ENCODE results near the gene TMEM121.
A peak's percentile ranks its signal among the peaks of the same experiment; 100 is the strongest.
"Not testable (repeated sequence)": the region's sequence is repeated elsewhere in the genome, so short reads cannot be mapped to it uniquely, and the experiment has no call there.

TMEM121 gene

DNA sequence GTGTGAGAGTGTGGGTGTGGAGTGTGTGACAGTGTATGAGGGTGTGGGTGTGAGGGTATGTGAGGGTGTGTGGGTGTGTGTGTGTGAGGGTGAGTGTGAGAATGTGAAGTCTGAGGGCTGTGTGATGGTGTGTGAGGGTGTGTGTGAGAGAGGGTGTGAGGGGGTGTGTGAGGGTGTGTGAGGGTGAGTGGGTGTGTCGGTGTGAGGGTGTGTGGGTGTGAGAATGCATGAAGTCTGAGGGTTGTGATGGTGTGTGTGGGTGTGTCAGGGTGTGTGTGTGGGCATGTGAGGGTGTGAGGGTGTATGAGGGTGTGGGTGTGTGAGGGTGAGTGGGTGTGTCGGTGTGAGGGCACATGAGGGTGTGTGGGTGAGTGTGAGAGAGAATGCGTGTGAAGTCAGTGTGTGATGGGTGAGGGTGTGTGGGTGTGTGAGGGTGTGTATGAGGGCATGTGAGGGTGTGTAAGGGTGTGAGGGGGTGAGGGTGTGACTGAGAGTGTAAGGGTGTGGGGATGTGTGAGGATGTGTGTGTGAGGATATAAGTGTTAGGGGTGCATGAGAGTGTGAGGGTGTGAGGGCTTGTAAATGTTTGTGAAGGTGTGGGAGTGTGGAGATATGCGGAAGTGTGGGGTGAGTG lies 36.4 kb downstream of the TMEM121 start:
- Mint-ChIP-seq H3K4me3 (no peak overlapping the region), H3K36me3 (ENCODE audit: insufficient read depth) (no peaks in the 10 kb centered on the region), H3K27ac (peak overlapping the region; percentile 37 to 92), H3K27me3 (peaks cover 0 to 2% of the 10 kb centered on the region in 2 donors), H3K4me1 (ENCODE audit: low read depth in 2 of 2) (peaks cover 6 to 8% of the 10 kb centered on the region in 2 donors), H3K9me3 (peaks cover 0 to 3% of the 10 kb centered on the region in 2 donors)
- ATAC-seq (replicated peaks) (no peak), DNase-seq (no peak)

DNA sequence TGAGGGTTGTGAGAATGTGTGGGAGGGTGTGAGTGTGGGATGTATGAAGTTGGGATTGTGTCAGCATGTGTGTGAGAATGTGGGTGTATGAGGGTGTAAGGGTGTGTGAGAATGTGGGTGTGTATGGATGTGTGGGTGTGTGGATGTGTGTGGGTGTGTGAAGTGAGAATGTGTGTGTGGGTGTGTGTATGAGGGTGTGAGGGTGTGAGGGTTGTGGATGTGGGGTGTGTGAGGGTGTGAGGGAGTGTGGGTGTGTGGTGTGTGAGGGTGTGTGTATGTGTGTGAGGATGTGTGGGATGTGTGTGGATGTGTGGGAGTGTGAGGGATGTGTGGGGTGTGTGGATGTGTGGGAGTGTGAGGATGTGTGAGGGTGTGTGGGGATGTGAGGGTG lies 37.0 kb downstream of the TMEM121 start:
- Mint-ChIP-seq H3K4me1 (ENCODE audit: low read depth in 2 of 2) (peaks cover 7 to 8% of the 10 kb centered on the region in 2 donors), H3K4me3 (no peak overlapping the region)

DNA sequence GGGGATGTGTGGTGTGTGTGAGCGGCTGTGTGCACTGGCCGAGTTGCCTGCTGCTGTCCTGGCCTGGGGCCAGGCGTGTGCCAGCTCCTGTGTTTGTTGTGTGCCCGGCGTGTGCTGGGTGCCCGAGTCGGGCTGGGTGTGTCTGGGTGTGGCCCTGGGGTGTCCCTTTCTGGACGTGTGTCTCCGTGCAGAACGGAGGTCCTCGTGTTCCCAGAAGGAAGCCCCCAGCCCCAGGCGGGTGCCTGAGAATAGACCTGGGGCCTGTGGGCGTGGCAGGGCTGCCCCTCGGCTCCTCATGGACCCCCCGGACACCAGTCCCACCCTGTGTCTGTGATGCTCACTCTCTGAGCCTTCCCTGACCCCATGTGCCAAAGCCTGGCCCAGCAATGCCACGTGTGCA lies 38.2 kb downstream of the TMEM121 start:
- H3K27ac Mint-ChIP-seq; ATAC-seq (replicated peaks); H3K9me3 Mint-ChIP-seq; H3K4me1 Mint-ChIP-seq (ENCODE audit: low read depth in 2 of 2); H3K27me3 Mint-ChIP-seq; H3K36me3 Mint-ChIP-seq (ENCODE audit: insufficient read depth); H3K4me3 Mint-ChIP-seq; DNase-seq: not testable (repeated sequence)

More for the DNA sequence above, 37.0 kb downstream of the TMEM121 start:
- Mint-ChIP-seq H3K36me3 (ENCODE audit: insufficient read depth) (no peaks in the 10 kb centered on the region), H3K27me3 (no peaks in the 10 kb centered on the region), H3K9me3 (peaks cover 0 to 3% of the 10 kb centered on the region in 2 donors), H3K27ac (peak overlapping the region; percentile 37 to 92)
- DNase-seq (no peak), ATAC-seq (replicated peaks) (no peak)

DNA sequence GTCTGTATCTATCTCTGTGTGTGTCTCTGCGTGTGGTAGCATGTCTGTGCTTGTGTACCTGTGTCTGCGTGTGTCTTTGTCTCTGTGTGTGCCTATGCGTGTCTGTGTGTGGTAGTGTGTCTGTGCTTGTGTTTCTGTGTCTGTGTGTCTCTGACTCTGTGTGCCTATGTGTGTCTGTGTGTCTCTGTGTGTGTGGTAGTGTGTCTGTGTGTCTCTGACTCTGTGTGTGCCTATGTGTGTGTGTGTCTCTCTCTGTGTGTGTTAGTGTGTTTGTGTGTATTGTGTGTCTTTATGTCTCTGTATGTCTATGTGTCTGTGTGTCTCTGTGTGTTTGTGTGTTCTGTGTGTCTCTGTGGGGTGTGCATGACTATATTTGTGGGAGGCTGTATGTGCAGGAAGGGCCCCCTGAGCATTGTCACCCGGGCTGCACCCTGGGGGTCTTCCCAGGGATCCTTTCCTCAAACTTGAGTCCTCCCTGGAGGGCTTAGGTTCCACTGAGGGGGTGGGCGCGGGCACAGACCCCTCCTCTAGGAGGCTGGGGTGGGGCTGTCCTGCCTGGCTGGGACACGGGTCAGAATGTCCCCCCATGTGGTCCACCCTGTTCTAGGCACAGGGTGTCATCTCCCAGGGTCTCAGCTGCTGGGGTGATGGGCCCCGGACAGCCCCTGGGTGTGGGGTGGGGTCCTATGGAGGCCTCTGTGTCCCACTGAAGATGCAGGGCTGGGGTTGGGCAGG lies 39.0 kb downstream of the TMEM121 start:
- H3K9me3 Mint-ChIP-seq; DNase-seq; ATAC-seq (replicated peaks); H3K4me1 Mint-ChIP-seq (ENCODE audit: low read depth in 2 of 2); H3K36me3 Mint-ChIP-seq (ENCODE audit: insufficient read depth); H3K27ac Mint-ChIP-seq; H3K4me3 Mint-ChIP-seq; H3K27me3 Mint-ChIP-seq: not testable (repeated sequence)

DNA sequence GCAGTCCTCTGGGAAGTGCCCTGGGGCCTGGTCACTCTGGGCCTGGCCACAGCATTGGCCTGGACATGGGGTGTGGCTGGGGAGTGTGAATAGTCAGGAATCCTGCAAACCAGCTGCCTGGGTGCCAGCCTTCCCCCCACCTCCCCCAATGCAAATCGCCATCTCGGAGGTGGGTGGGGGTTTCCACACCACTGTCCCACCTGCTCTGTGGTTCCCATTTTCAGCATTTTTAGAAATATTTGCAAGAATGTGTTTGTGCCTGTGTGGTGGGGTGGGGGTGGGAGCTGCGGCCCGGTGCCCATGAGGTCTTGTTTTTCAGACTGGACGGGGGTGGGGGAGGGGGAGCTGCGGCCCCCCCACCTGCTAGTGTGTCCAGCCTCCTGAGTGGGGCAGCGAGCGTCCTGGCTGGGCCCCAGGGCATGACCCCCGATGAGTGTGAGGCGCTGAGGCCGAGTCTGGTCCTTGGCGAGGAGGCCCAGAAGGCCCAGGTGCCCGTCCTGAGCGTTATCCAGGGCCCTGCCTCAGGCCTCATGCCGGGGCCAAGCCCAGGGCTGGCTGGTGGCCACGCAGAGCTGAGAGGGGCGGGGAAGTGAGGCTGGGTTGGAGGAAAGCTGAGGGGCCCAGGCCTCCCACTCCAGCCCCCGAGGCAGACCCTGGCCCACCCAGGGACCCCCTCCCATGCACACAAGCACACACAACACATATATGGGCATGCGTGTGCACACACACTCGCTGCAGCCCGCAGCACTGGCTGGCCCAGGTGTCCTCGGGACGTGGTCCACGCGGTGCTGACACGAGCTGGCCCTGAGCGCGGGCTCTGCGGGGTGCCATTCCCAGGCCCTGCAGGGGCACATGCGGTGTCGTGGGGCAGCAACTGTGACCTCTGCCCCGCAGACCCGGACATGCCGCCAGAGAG lies 40.1 kb downstream of the TMEM121 start:
- not testable (repeated sequence) for H3K36me3 Mint-ChIP-seq (ENCODE audit: insufficient read depth); H3K27ac Mint-ChIP-seq; H3K27me3 Mint-ChIP-seq; H3K9me3 Mint-ChIP-seq; H3K4me1 Mint-ChIP-seq (ENCODE audit: low read depth in 2 of 2); DNase-seq; H3K4me3 Mint-ChIP-seq
- peak; percentile 24 for ATAC-seq (replicated peaks)

DNA sequence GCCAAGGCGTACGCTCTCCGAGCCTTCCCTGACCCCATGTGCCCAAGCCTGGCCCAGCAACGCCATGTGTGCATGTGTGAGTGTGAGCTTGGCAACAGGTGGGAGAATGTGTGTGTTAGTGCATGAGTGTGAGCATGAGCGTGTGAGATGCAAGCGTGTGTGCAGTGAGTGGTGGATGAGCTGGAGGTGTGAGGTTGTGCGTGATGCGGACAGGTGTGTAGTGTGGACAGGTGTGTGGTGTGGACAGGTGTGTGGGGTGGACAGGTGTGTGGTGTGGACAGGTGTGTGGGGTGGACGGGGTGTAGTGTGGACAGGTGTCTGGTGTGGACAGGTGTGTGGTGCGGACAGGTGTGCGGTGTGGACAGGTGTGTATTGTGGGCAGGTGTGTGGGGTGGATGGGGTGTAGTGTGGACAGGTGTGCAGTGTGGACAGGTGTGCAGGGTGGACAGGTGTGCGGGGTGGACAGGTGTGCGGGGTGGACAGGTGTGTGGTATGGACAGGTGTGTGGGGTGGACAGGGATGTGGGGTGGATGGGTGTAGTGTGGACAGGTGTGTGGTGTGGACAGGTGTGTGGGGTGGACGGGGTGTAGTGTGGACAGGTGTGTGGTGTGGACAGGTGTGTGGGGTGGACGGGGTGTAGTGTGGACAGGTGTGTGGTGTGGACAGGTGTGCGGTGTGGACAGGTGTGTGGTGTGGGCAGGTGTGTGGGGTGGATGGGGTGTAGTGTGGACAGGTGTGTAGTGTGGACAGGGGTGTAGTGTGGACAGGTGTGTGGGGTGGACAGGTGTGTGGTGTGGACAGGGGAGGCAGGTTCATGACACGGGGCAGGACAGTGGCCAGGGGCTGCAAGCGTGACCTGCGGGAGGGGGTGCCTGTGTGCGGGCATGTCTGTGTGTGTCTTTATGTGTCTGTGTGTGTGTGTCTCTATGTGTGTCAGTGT lies 41.1 kb downstream of the TMEM121 start:
- ATAC-seq (replicated peaks), result not testable (repeated sequence)

DNA sequence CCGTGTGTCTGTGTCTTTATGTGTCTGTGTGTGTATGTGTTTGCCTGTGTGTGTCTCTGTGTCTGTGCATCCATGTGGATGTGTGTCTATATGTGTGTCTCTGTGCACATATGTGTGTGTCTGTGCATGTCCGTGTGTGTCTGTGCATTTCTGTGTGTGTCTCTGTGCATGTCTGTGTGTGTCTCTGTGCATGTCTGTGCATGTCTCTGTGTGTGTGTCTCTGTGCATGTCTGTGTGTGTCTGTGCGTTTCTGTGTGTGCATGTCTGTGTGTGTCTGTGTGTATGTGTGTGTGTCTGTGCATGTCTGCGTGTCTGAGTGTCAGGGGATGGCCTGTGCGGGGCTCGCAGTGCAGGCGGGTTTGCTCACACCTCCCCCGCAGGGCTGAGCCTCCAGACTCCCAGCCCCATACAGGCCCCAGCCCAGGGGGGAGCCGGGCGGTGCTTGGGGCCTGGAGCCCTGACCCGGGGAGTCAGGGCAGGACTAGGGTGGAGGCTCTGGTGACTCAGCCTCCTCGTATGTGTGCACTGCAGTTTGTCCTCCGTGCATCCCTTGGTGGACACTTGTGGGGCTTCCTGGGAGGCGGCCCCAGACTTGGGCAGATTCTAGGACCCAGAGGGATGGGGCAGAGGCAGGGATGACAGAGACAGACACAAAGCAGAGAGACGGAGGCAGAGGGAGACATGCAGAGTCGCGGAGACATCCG lies 41.9 kb downstream of the TMEM121 start:
- H3K4me1 Mint-ChIP-seq (ENCODE audit: low read depth in 2 of 2); ATAC-seq (replicated peaks); H3K36me3 Mint-ChIP-seq (ENCODE audit: insufficient read depth); H3K27ac Mint-ChIP-seq; H3K9me3 Mint-ChIP-seq; H3K4me3 Mint-ChIP-seq; H3K27me3 Mint-ChIP-seq; DNase-seq: not testable (repeated sequence)

More for the DNA sequence above, 41.1 kb downstream of the TMEM121 start:
- not testable (repeated sequence) for H3K36me3 Mint-ChIP-seq (ENCODE audit: insufficient read depth); H3K27ac Mint-ChIP-seq; DNase-seq; H3K4me3 Mint-ChIP-seq; H3K9me3 Mint-ChIP-seq; H3K4me1 Mint-ChIP-seq (ENCODE audit: low read depth in 2 of 2); H3K27me3 Mint-ChIP-seq

DNA sequence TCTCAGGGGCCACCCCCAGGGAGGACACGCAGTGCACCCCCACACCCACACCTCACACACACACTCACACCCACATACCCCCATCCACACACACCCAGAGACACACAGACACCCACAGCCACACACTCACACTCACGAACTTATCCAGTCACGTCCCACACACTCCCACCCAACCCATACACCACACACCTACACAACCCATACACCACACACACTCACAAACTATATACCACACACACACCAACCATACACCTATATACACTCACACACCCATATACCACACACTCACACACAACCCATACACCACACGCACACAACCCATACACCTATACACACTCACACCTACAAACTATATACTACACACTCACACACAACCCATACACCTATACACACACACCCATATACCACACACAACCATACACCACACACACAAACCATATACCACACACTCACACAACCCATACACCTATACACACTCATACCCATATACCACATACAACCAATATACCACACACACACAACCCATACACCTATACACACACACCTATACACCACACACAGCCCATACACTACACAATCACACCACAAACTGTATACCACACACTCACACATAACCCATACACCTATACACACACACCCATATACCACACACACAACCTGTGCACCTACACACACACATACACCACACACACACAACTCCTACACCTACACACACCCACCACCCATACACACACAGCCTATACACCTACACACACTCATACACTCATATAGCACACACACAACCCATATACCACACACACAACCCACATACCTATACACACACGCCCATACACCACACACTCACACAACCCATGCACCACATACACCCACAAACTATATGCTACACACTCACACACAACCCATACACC lies 42.7 kb downstream of the TMEM121 start:
- Mint-ChIP-seq H3K36me3 (ENCODE audit: insufficient read depth) (no peaks in the 10 kb centered on the region), H3K9me3 (no peaks in the 10 kb centered on the region), H3K27ac (no peak overlapping the region), H3K4me1 (ENCODE audit: low read depth in 2 of 2) (peaks cover 0 to 4% of the 10 kb centered on the region in 2 donors), H3K27me3 (no peaks in the 10 kb centered on the region), H3K4me3 (no peak overlapping the region)
- DNase-seq (no peak), ATAC-seq (replicated peaks) (no peak)

DNA sequence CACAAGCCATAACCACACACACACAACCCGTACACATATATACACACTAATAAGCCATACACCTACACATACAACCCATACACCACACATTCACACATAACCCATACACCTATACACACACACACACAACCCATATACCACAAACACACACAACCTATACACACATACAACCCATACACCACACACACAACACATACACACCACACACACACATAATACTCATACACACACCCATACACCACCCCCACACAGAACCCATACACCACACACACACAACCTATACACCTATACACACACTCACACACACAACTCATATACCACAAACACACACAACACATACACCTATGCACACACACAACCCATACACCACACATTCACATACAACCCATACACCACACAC lies 44.1 kb downstream of the TMEM121 start:
- Mint-ChIP-seq H3K4me3 (no peak overlapping the region), H3K4me1 (ENCODE audit: low read depth in 2 of 2) (peaks cover 0 to 2% of the 10 kb centered on the region in 2 donors), H3K27ac (no peak overlapping the region), H3K9me3 (no peaks in the 10 kb centered on the region), H3K27me3 (no peaks in the 10 kb centered on the region), H3K36me3 (ENCODE audit: insufficient read depth) (no peaks in the 10 kb centered on the region)
- DNase-seq (no peak), ATAC-seq (replicated peaks) (no peak)

DNA sequence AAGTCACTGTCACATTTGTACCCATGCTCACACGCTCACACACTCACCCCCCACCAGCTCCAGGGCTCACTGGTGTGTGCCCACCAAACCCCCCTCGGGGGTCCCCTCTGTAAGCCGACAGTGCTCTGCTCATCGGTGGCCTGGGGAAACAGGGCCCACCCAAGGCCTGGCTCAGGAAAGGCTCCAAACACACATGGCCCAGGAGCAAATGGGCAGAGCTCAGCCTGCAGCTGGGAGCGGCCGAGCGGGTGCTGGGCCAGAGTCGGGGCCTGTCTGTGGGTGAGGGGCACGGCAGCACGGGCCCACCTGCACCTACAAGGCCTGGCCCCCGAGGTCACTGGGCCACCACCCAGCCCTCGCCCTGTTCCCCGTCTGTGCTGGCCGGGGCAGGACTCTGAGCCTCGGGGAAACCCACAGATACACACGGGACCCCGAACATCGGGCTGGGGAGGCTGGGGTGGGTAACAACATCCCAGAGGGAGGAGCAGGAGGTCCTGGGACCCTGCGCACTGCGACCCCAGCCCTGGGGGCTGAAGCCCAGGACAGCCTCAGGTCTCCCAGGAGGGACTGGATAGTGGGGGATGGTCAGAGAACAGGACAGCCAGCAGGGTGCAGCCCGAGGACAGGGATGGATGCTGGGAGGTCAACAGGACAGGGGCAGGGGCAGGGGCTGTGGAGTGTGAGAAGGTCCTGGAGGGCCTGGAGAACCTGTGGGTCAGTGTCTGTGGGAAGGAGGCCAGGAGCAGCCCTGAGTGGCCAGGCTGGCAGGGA lies 45.0 kb downstream of the TMEM121 start:
- not testable (repeated sequence) for H3K9me3 Mint-ChIP-seq; H3K27me3 Mint-ChIP-seq; H3K4me3 Mint-ChIP-seq; DNase-seq; H3K36me3 Mint-ChIP-seq (ENCODE audit: insufficient read depth); H3K4me1 Mint-ChIP-seq (ENCODE audit: low read depth in 2 of 2); H3K27ac Mint-ChIP-seq; ATAC-seq (replicated peaks)

DNA sequence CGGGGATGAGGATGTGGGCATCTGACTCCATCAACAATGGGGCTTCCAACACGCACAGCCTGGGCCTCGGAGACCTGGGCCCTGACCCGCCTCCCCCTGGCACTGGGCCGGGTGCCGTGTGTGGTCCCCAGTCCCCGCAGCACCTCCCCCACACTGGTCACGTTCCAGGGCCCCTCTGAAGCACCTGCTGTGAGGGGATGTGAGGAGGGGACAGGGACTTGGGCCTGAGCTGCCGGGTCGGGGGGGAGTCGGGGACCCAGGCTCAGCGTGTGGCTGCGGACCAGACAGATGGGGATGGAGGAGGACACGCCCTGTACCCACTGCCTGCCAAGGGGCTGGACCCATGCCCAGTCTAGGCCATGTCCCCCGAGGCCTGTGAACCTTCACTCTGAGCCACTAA lies 45.7 kb downstream of the TMEM121 start:
- H3K36me3 Mint-ChIP-seq (ENCODE audit: insufficient read depth); H3K27me3 Mint-ChIP-seq; H3K27ac Mint-ChIP-seq: not testable (repeated sequence)

More for the DNA sequence above, 45.7 kb downstream of the TMEM121 start:
- not testable (repeated sequence) for H3K4me3 Mint-ChIP-seq; DNase-seq; H3K4me1 Mint-ChIP-seq (ENCODE audit: low read depth in 2 of 2); ATAC-seq (replicated peaks); H3K9me3 Mint-ChIP-seq
